ENCODE measurements around the gene LY6G6D. TPM values are rescaled to one million over a fixed set of nuclear protein-coding genes. Genes with fewer than 3 reads are reported as not detected.

Gene LY6G6D
- total and polyA plus RNA-seq, 11 donors, result 0.75 TPM; not detected in 10

GRCh38 chr6:31701666-31702404 lies 13.3 kb upstream of the LY6G6D start:
- Histone ChIP-seq H3K4me3 (peak overlapping the region; percentile 58 to 99 (median 78)), H3K36me3 (peaks cover 0 to 43% (median 37%) of the 10 kb centered on the region in 9 donors), H3K27ac (peak overlapping the region; percentile 90 to 100 (median 98)), H3K27me3 (no peaks in the 10 kb centered on the region), H3K4me1 (peaks cover 3 to 38% (median 21%) of the 10 kb centered on the region in 12 donors), H3K9me3 (no peaks in the 10 kb centered on the region)
- 16 to 21% (median 18%) methylated on average over 7 of the region's 7 CpGs for WGBS, 4 donors
- DNase-seq (peak in 4 of 5 donors; percentile 39 to 65 (median 56)), ATAC-seq (peak in 1 of 4 donors; percentile 8)
- intact Hi-C loops (cut with DNase I), result loop anchor here in 4 of 10 donors (2.0 to 5.0 kb wide), 3 partner anchors 27 to 130 kb away; partner anchors contain the start of genes DDAH2 (in 2 of the 4) and CLIC1 (in 1 of the 4)
- TF ChIP-seq POLR2A (IDR thresholded peaks at IDR 0.05), result no peak
- TF ChIP-seq, protein P1, sequence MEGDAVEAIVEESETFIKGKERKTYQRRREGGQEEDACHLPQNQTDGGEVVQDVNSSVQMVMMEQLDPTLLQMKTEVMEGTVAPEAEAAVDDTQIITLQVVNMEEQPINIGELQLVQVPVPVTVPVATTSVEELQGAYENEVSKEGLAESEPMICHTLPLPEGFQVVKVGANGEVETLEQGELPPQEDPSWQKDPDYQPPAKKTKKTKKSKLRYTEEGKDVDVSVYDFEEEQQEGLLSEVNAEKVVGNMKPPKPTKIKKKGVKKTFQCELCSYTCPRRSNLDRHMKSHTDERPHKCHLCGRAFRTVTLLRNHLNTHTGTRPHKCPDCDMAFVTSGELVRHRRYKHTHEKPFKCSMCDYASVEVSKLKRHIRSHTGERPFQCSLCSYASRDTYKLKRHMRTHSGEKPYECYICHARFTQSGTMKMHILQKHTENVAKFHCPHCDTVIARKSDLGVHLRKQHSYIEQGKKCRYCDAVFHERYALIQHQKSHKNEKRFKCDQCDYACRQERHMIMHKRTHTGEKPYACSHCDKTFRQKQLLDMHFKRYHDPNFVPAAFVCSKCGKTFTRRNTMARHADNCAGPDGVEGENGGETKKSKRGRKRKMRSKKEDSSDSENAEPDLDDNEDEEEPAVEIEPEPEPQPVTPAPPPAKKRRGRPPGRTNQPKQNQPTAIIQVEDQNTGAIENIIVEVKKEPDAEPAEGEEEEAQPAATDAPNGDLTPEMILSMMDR (IDR thresholded peaks at IDR 0.05), result no peak

GRCh38 chr6:31702405-31702818 lies 12.7 kb upstream of the LY6G6D start:
- Histone ChIP-seq H3K36me3 (peaks cover 0 to 38% (median 31%) of the 10 kb centered on the region in 9 donors), H3K4me1 (peaks cover 3 to 35% (median 21%) of the 10 kb centered on the region in 12 donors), H3K27ac (peak overlapping the region; percentile 90 to 100 (median 98)), H3K4me3 (peak overlapping the region; percentile 58 to 99 (median 78)), H3K27me3 (no peaks in the 10 kb centered on the region), H3K9me3 (no peaks in the 10 kb centered on the region)
- WGBS, 4 donors, result 0 to 1% (median 1%) methylated on average over 10 of the region's 10 CpGs
- peak in 2 of 5 donors; percentile 27 for DNase-seq
- TF ChIP-seq, protein P1 (IDR thresholded peaks at IDR 0.05), result no peak
- no peak for TF ChIP-seq POLR2A (IDR thresholded peaks at IDR 0.05)
- ATAC-seq, result peak in 2 of 4 donors; percentile 24 to 29
- intact Hi-C loops (cut with DNase I), result loop anchor here in 4 of 10 donors (2.0 to 5.0 kb wide), 3 partner anchors 26 to 130 kb away; partner anchors contain the start of genes DDAH2 (in 2 of the 4) and CLIC1 (in 1 of the 4)

DNA sequence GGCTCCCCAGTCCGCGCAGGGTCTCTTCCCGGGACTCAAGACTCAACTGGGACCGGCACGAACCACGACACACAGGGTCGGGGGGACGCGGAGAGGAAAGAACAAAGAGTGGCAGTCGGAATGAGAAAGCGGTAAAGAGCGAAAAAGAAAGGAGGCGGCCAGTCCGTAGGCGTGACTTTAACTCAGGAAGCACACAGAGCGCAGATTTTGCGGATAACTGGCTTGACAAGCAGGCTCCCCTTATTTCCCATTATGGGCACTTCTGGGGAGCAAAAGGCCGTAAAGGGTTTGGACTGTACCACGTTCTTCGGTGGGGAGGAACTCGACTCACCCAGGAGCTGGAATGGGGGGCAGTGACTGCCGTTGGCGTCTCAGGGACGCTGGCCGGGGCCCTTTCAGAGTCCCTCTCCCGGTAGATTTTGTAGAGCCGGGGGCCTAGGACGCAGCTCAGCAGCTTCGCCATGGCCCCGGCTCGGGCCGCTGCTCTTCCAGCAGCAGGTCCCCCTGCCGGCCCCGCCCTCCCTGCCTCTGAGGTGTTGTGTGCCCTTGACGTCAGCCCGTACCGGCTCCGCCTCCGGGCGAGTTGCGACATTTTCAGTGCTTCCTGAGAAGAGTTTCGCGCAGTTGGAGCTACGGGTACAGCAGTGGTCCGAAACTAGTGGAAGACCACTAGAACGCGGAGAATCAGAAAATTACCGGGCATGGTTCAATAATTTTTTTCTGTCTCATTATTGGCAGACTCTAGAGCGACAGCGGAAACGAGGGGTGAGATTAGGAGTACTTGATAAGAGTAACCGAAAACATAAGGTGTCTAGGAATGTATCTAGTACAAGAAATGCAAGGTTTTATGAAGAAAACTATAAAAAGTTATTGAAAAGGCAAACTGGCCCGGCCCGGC lies 12.1 kb upstream of the LY6G6D start, which contains the start of gene ABHD16A:
TSS of gene ABHD16A (minus strand) at position 506 of the 898 bp plus-strand sequence. CDS start at position 463, 43 bp downstream.
- 1 to 2% (median 1%) methylated on average over 38 to 54 of the region's 54 CpGs for WGBS, 4 donors
- peak within 1 kb of the TSS; percentile 90 to 100 (median 98) for H3K27ac ChIP-seq
- peaks cover 3 to 30% (median 21%) of the 10 kb centered on the region in 12 donors for H3K4me1 ChIP-seq
- no peaks in the 10 kb centered on the region for H3K27me3 ChIP-seq
- H3K36me3 ChIP-seq, result peaks cover 0 to 32% (median 25%) of the 10 kb centered on the region in 9 donors
- H3K4me3 ChIP-seq, result peak within 1 kb of the TSS; percentile 58 to 99 (median 78)
- intact Hi-C loops (cut with DNase I), result loop anchor here in 4 of 10 donors (2.0 to 5.0 kb wide), 3 partner anchors 26 to 129 kb away; partner anchors contain the start of genes DDAH2 (in 2 of the 4) and CLIC1 (in 1 of the 4)
- TF ChIP-seq, protein P1 (IDR thresholded peaks at IDR 0.05), result peak in 2 of 12 donors; percentile 14 to 20
- peak; percentile 88 to 98 for TF ChIP-seq POLR2A (IDR thresholded peaks at IDR 0.05)
- DNase-seq (peak; percentile 99 to 100 (median 99)), ATAC-seq (peak; percentile 96 to 99 (median 98))
- no peaks in the 10 kb centered on the region for H3K9me3 ChIP-seq
